NCI-H460 (cell line): ENCODE measurements around the gene KCNG1. TPM values are rescaled to one million over a fixed set of nuclear protein-coding genes. Genes with fewer than 3 reads are reported as not detected.
A peak's percentile ranks its signal among the peaks of the same experiment; 100 is the strongest.

Source experiments
- DNase-seq: peaks from one replicate; pipeline ENCODE4 v3.0.0-alpha.2; 2016; ENCODE audit warnings: low read depth; ENCODE audit errors: extremely low read depth
- total RNA-seq: library from RNA; depleted of rRNA; stranded (reverse); fragments of >200 nt; shearing (Covaris generic); gene quantifications from 2 replicates; pipeline ENCODE4 v1.2.3, GENCODE V29; 2014

KCNG1 gene
- total RNA-seq, 1 experiment from 2014 or later = 77.5 TPM

GRCh38 chr20:51036827-51037531 lies 14.1 kb upstream of the KCNG1 start:
- DNase-seq = peak; percentile 45

GRCh38 chr20:51036226-51036625 lies 13.3 kb upstream of the KCNG1 start:
- no peak for DNase-seq

- DNase-seq = no peak
These were observed 12.2 kb upstream of the KCNG1 start for GRCh38 chr20:51034988-51035656.

- DNase-seq = no peak
These were observed 11.6 kb upstream of the KCNG1 start for GRCh38 chr20:51034476-51034875.

- no peak for DNase-seq
These were observed 7.3 kb upstream of the KCNG1 start for GRCh38 chr20:51029963-51030920.

GRCh38 chr20:51029556-51029955 lies 6.6 kb upstream of the KCNG1 start:
- DNase-seq = no peak

GRCh38 chr20:51028616-51029212 lies 5.8 kb upstream of the KCNG1 start:
- no peak for DNase-seq

- DNase-seq = no peak
These were observed 4.3 kb upstream of the KCNG1 start for GRCh38 chr20:51027035-51027795.

- no peak for DNase-seq
These were observed 3.4 kb upstream of the KCNG1 start for GRCh38 chr20:51026269-51026668.

- no peak for DNase-seq
These were observed 1.9 kb upstream of the KCNG1 start for GRCh38 chr20:51024761-51025160.

GRCh38 chr20:51023617-51024155 lies 779 bp upstream of the KCNG1 start:
- DNase-seq = no peak

GRCh38 chr20:51022227-51022802 lies 592 bp downstream of the KCNG1 start:
- DNase-seq = no peak

- DNase-seq = no peak
These were observed 1.6 kb downstream of the KCNG1 start for GRCh38 chr20:51021067-51022025.

- no peak for DNase-seq
These were observed 2.2 kb downstream of the KCNG1 start for GRCh38 chr20:51020657-51021056.

- DNase-seq = no peak
These were observed 3.0 kb downstream of the KCNG1 start for GRCh38 chr20:51019656-51020592.

- no peak for DNase-seq
These were observed 5.7 kb downstream of the KCNG1 start for GRCh38 chr20:51017251-51017650.

GRCh38 chr20:51016521-51016920 lies 6.4 kb downstream of the KCNG1 start:
- no peak for DNase-seq
